Panc1 (cell line): ENCODE measurements around the gene CLRN3. TPM values are rescaled to one million over a fixed set of nuclear protein-coding genes. Genes with fewer than 3 reads are reported as not detected.

Experiments used
- ATAC-seq: fragments of 200-7000 bp; cut with Tn5 transposase; 2 replicates; pipeline ENCODE4 v1.9.1; 2020; ENCODE audit warnings: mild to moderate bottlenecking, moderate library complexity
- BruUV-seq: library from RNA; stranded (reverse); fragments of 400-500 nt; replicated peaks from 2 replicates; lab custom pipeline; 2021; lab: Mats Ljungman, UMichigan
- CTCF ChIA-PET: fragments of 300-600 bp; sonication (Branson Sonifier 250); formaldehyde crosslinking; loops from one replicate; lab custom pipeline; 2022; ENCODE audit warnings: antibody characterized with exemption; lab: Charles Lee
- POLR2A ChIA-PET: fragments of 300-600 bp; sonication (Branson Sonifier 250); formaldehyde crosslinking; loops from one replicate; lab custom pipeline; 2022; ENCODE audit warnings: antibody characterized with exemption; lab: Charles Lee
- DNase-seq: peaks from one replicate; pipeline ENCODE4 v3.0.0-alpha.2; 2010; ENCODE audit warnings: low read depth, low spot score
- H3K27ac ChIP-seq: 2 replicates; pipeline ENCODE4 v1.5.1; 2011; ENCODE audit warnings: mild to moderate bottlenecking, low read length, inconsistent platforms
- H3K27me3 ChIP-seq: fragments of 200-500 bp; sonication (Bioruptor generic); 2 replicates; pipeline ENCODE4 v1.6.0; 2014; ENCODE audit warnings: low read length, inconsistent platforms; ENCODE audit not compliant: control insufficient read depth, insufficient read depth
- H3K36me3 ChIP-seq: fragments of 200-500 bp; sonication (Bioruptor generic); 2 replicates; pipeline ENCODE4 v1.5.1; 2014; ENCODE audit warnings: inconsistent platforms, mild to moderate bottlenecking, low read length, moderate library complexity; ENCODE audit not compliant: control insufficient read depth, insufficient read depth
- H3K4me1 ChIP-seq: 2 replicates; pipeline ENCODE4 v1.5.1; 2011; ENCODE audit warnings: inconsistent platforms, mild to moderate bottlenecking, low read length, moderate library complexity; ENCODE audit not compliant: control insufficient read depth, insufficient read depth
- H3K4me3 ChIP-seq, 2 experiments: 2 replicates each; pipeline ENCODE4 v1.5.1; 2011 to 2012; ENCODE audit warnings: low read depth in 2 of 2, low read length in 2 of 2, mild to moderate bottlenecking in 2 of 2, inconsistent platforms in 1 of 2, moderate library complexity in 1 of 2
- H3K9me3 ChIP-seq: fragments of 200-500 bp; sonication (Bioruptor generic); 2 replicates; pipeline ENCODE4 v1.5.1; 2014; ENCODE audit warnings: low read depth, mild to moderate bottlenecking, inconsistent platforms, low read length, moderate library complexity; ENCODE audit not compliant: control insufficient read depth, insufficient read depth
- POLR2AphosphoS5 ChIP-seq: IDR thresholded peaks from 2 replicates; pipeline ENCODE4 v1.6.1; 2012; ENCODE audit warnings: mild to moderate bottlenecking, low read depth, low read length, moderate library complexity
- SIN3A ChIP-seq: IDR thresholded peaks from 2 replicates; pipeline ENCODE4 v1.6.1; 2012; ENCODE audit warnings: low read depth, mild to moderate bottlenecking, low read length, moderate library complexity, borderline replicate concordance; ENCODE audit not compliant: insufficient read depth
- TCF7L2 ChIP-seq: IDR thresholded peaks from 2 replicates; pipeline ENCODE4 v1.6.1; 2011; ENCODE audit warnings: mild to moderate bottlenecking, low read depth, low read length, inconsistent platforms
- in situ Hi-C: cut with HindIII; loops from 2 replicates; pipeline ENCODE4 v1.10.0; 2016; ENCODE audit warnings: low sequenced_read_pairs, low pct_unique_long_range_greater_than_20kb
- intact Hi-C: fragments of 100-400 bp; cut with micrococcal nuclease; formaldehyde crosslinking; loops from one replicate; pipeline ENCODE4 v1.10.0; 2022; ENCODE audit not compliant: unreplicated experiment
- total RNA-seq: library from RNA; stranded (reverse); gene quantifications from one replicate; pipeline ENCODE4 v1.2.1, GENCODE V29; 2021; ENCODE audit not compliant: unreplicated experiment
- TF ChIP-seq, protein P1 (sequence below), 2 experiments: IDR thresholded peaks; 2 replicates each; pipeline ENCODE4 v1.6.1; 2011 to 2012; ENCODE audit warnings: low read depth in 2 of 2, control low read depth in 1 of 2, low read length in 1 of 2, mild to moderate bottlenecking in 1 of 2, moderate library complexity in 1 of 2; ENCODE audit not compliant: insufficient read depth in 1 of 2
- TF ChIP-seq, protein P2 (sequence below): fragments of 450-650 bp; IDR thresholded peaks from 2 replicates; pipeline ENCODE4 v1.5.1; 2017; ENCODE audit warnings: mild to moderate bottlenecking

Gene CLRN3
- total RNA-seq, 1 experiment from 2014 or later = not detected

DNA sequence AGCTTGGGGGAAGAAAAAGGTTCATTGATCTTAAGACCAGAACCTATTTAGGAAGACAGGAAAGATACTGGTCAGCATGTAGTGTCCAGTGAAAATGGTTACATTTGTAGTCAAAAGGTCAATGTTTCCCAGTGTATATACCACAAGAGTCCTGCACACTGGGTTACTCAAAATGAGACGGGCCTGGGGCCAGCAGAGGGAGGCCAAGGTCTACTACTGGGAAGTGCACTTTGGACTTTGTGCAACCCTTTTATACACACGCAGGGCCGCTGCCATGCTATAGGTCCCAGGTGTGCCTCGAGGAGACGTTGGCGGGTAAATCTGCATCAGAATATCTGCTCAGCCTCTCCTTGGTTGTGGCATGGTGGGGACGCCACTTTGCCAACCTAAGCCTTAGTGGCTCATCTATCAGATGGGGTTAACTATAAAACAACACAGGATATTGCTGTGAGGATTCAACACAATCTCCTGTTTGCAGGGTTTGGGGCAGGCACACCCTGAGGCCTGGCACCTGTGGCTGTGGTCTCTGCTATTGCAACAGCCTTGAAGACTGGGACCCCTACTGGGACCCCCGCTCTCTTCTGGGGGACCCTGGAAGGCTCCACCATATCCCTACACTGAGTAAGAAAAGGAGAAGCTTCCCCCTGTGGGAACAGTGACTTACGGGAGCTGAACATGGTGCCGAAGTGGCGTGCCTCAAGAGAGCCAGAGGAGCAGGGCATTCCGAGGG lies 19.7 kb downstream of the CLRN3 start:
- BruUV-seq = no TSS peak
- in situ Hi-C loops = no loop called here
- TF ChIP-seq POLR2AphosphoS5 (no peak), SIN3A (no peak), TCF7L2 (no peak)
- TF ChIP-seq, protein P1, sequence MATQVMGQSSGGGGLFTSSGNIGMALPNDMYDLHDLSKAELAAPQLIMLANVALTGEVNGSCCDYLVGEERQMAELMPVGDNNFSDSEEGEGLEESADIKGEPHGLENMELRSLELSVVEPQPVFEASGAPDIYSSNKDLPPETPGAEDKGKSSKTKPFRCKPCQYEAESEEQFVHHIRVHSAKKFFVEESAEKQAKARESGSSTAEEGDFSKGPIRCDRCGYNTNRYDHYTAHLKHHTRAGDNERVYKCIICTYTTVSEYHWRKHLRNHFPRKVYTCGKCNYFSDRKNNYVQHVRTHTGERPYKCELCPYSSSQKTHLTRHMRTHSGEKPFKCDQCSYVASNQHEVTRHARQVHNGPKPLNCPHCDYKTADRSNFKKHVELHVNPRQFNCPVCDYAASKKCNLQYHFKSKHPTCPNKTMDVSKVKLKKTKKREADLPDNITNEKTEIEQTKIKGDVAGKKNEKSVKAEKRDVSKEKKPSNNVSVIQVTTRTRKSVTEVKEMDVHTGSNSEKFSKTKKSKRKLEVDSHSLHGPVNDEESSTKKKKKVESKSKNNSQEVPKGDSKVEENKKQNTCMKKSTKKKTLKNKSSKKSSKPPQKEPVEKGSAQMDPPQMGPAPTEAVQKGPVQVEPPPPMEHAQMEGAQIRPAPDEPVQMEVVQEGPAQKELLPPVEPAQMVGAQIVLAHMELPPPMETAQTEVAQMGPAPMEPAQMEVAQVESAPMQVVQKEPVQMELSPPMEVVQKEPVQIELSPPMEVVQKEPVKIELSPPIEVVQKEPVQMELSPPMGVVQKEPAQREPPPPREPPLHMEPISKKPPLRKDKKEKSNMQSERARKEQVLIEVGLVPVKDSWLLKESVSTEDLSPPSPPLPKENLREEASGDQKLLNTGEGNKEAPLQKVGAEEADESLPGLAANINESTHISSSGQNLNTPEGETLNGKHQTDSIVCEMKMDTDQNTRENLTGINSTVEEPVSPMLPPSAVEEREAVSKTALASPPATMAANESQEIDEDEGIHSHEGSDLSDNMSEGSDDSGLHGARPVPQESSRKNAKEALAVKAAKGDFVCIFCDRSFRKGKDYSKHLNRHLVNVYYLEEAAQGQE (IDR thresholded peaks at IDR 0.05; ENCODE audit: insufficient read depth in 1 of 2, low read depth in 2 of 2, low read length in 1 of 2) = no peak
- TF ChIP-seq, protein P2, sequence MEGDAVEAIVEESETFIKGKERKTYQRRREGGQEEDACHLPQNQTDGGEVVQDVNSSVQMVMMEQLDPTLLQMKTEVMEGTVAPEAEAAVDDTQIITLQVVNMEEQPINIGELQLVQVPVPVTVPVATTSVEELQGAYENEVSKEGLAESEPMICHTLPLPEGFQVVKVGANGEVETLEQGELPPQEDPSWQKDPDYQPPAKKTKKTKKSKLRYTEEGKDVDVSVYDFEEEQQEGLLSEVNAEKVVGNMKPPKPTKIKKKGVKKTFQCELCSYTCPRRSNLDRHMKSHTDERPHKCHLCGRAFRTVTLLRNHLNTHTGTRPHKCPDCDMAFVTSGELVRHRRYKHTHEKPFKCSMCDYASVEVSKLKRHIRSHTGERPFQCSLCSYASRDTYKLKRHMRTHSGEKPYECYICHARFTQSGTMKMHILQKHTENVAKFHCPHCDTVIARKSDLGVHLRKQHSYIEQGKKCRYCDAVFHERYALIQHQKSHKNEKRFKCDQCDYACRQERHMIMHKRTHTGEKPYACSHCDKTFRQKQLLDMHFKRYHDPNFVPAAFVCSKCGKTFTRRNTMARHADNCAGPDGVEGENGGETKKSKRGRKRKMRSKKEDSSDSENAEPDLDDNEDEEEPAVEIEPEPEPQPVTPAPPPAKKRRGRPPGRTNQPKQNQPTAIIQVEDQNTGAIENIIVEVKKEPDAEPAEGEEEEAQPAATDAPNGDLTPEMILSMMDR = no peak
- peaks cover 24% of the 10 kb centered on the region for H3K27me3 ChIP-seq
- H3K36me3 ChIP-seq = no peaks in the 10 kb centered on the region
- CTCF ChIA-PET = no interaction called here
- intact Hi-C loops = no loop called here
- no peaks in the 10 kb centered on the region; the same call in 1 of the 2 replicates for H3K9me3 ChIP-seq
- H3K4me1 ChIP-seq = no peaks in the 10 kb centered on the region
- no peak overlapping the region for H3K27ac ChIP-seq
- POLR2A ChIA-PET = no interaction called here
- ATAC-seq (peak; percentile 72; the same call in 1 of the 2 replicates), DNase-seq (no peak)
- no peak overlapping the region for H3K4me3 ChIP-seq

DNA sequence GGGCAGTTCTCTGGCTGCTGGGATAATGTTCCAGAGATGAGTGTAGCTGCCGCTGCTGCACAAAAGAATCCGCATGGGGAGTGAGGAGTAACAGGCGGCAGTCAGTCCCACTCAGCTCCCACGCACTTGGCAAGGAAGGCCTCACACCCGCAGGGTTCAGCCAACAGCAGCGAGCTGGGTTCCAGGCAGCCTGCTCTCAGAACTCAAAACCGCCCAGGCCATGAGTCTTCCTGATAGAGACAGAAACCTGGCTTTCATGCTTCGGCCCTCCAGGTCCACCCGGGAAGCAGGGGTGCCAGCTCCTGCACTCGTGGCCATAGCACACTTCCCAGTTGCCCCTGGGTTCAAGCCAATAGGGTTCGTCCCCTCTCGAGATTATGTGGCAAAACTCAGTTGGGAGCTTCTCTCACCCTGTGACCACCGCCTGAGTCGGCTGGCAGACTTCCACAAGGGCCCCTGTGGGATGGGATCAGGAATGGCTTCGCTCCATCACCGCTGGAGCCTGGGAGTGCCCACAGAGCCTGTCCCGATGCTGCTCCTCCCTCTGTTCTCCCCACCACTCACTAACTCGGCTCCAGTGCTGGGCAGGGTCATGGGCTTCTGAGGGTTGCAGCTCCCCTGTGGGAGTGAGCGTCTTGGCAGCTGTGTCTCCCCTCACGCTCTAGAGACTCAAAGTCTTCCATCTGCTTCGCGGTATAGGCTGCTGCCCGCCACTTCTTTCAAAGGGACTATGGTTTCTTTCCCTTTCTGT lies 20.6 kb downstream of the CLRN3 start:
- BruUV-seq = no TSS peak
- Histone ChIP-seq H3K36me3 (no peaks in the 10 kb centered on the region), H3K4me3 (no peak overlapping the region), H3K27me3 (peaks cover 16% of the 10 kb centered on the region), H3K27ac (no peak overlapping the region), H3K9me3 (no peaks in the 10 kb centered on the region; the same call in 1 of the 2 replicates), H3K4me1 (no peaks in the 10 kb centered on the region)
- DNase-seq (no peak), ATAC-seq (no peak)
- intact Hi-C loops (no loop called here), in situ Hi-C loops (no loop called here)
- ChIA-PET POLR2A (no interaction called here), CTCF (no interaction called here)
- TF ChIP-seq, protein P1 (IDR thresholded peaks at IDR 0.05; ENCODE audit: insufficient read depth in 1 of 2, low read depth in 2 of 2, low read length in 1 of 2) = no peak
- TF ChIP-seq, protein P2 = no peak
- TF ChIP-seq POLR2AphosphoS5 = no peak
- TF ChIP-seq TCF7L2 = no peak
- no peak for TF ChIP-seq SIN3A
